Endometrial microvascular endothelial cells (primary cell): ENCODE measurements around the gene RASAL1. TPM values are rescaled to one million over a fixed set of nuclear protein-coding genes. Genes with fewer than 3 reads are reported as not detected.
"Not testable (repeated sequence)": the region's sequence is repeated elsewhere in the genome, so short reads cannot be mapped to it uniquely, and the experiment has no call there.

Experiments
- in situ Hi-C: cut with HindIII; loops from 2 replicates; pipeline ENCODE4 v1.10.0; 2017; ENCODE audit warnings: low sequenced_read_pairs, low pct_unique_long_range_greater_than_20kb; ENCODE audit errors: inconsistent ontology term
- total RNA-seq: library from RNA; depleted of rRNA; stranded (reverse); fragments of >200 nt; gene quantifications from one replicate; pipeline ENCODE4 v1.2.3, GENCODE V29; 2015; ENCODE audit errors: inconsistent ontology term

Gene RASAL1
- total RNA-seq, 1 donor from 2014 or later, result not detected

GRCh38 chr12:113131556-113131955, 4.0 kb downstream of the RASAL1 start:
- in situ Hi-C loops, result no loop called here

- in situ Hi-C loops, result no loop called here
These were observed 5.0 kb downstream of the RASAL1 start for GRCh38 chr12:113130457-113131135.

- in situ Hi-C loops, result no loop called here
These were observed 5.7 kb downstream of the RASAL1 start for GRCh38 chr12:113129664-113130456.

- in situ Hi-C loops, result no loop called here
These were observed 6.5 kb downstream of the RASAL1 start for GRCh38 chr12:113128802-113129663.

- in situ Hi-C loops, result no loop called here
These were observed 7.8 kb downstream of the RASAL1 start for GRCh38 chr12:113127791-113128199.

- in situ Hi-C loops, result no loop called here
These were observed 14.7 kb downstream of the RASAL1 start for GRCh38 chr12:113120670-113121370.

- in situ Hi-C loops, result no loop called here
These were observed 15.4 kb downstream of the RASAL1 start for GRCh38 chr12:113119980-113120669.

GRCh38 chr12:113118142-113118541, 17.4 kb downstream of the RASAL1 start:
- in situ Hi-C loops, result no loop called here

- in situ Hi-C loops, result not testable (repeated sequence)
These were observed 17.9 kb downstream of the RASAL1 start for GRCh38 chr12:113117684-113118083.

GRCh38 chr12:113116875-113117274, 18.7 kb downstream of the RASAL1 start:
- in situ Hi-C loops, result no loop called here

GRCh38 chr12:113115455-113116126, 20.0 kb downstream of the RASAL1 start:
- in situ Hi-C loops, result no loop called here

GRCh38 chr12:113114447-113115178, 20.9 kb downstream of the RASAL1 start:
- in situ Hi-C loops, result no loop called here

GRCh38 chr12:113113397-113113796, 22.2 kb downstream of the RASAL1 start:
- in situ Hi-C loops, result no loop called here

GRCh38 chr12:113112043-113112899, 23.3 kb downstream of the RASAL1 start:
- in situ Hi-C loops, result no loop called here

GRCh38 chr12:113111247-113111646, 24.3 kb downstream of the RASAL1 start:
- in situ Hi-C loops, result no loop called here

- in situ Hi-C loops, result no loop called here
These were observed 25.5 kb downstream of the RASAL1 start for GRCh38 chr12:113109872-113110599.
